GM19372 (cell line): Measurements from ENCODE around the gene SORCS2.

Experiments used
- ATAC-seq: cut with Tn5 transposase; IDR thresholded peaks from one replicate; pipeline ENCODE4 v1.9.1; 2021; ENCODE audit warnings: mild to moderate bottlenecking, low read depth, moderate library complexity; ENCODE audit not compliant: unreplicated experiment

Gene SORCS2

GRCh38 chr4:7767966-7768365 lies 575.6 kb downstream of the SORCS2 start:
- no peak for ATAC-seq

GRCh38 chr4:7768736-7769135 lies 576.4 kb downstream of the SORCS2 start:
- no peak for ATAC-seq

GRCh38 chr4:7769396-7770223 lies 577.3 kb downstream of the SORCS2 start:
- ATAC-seq: no peak

- no peak for ATAC-seq
Observed at GRCh38 chr4:7770224-7771050, 578.1 kb downstream of the SORCS2 start.

GRCh38 chr4:7771056-7771455 lies 578.7 kb downstream of the SORCS2 start:
- no peak for ATAC-seq

GRCh38 chr4:7771541-7772507 lies 579.5 kb downstream of the SORCS2 start:
- peak; percentile 77 for ATAC-seq

GRCh38 chr4:7772711-7773385 lies 580.5 kb downstream of the SORCS2 start:
- no peak for ATAC-seq

- no peak for ATAC-seq
Observed at GRCh38 chr4:7773401-7774180, 581.3 kb downstream of the SORCS2 start.

- no peak for ATAC-seq
Observed at GRCh38 chr4:7774301-7775294, 582.3 kb downstream of the SORCS2 start.

GRCh38 chr4:7775396-7775795 lies 583.1 kb downstream of the SORCS2 start:
- no peak for ATAC-seq

GRCh38 chr4:7777017-7777710 lies 584.8 kb downstream of the SORCS2 start:
- no peak for ATAC-seq

- ATAC-seq: no peak
Observed at GRCh38 chr4:7777871-7778509, 585.7 kb downstream of the SORCS2 start.

- no peak for ATAC-seq
Observed at GRCh38 chr4:7778510-7779431, 586.4 kb downstream of the SORCS2 start.

GRCh38 chr4:7779432-7779768 lies 587.1 kb downstream of the SORCS2 start:
- ATAC-seq: no peak

GRCh38 chr4:7780751-7781348 lies 588.5 kb downstream of the SORCS2 start:
- ATAC-seq: no peak

- no peak for ATAC-seq
Observed at GRCh38 chr4:7781366-7781765, 589.0 kb downstream of the SORCS2 start.
